GM12878 (cell line): ENCODE data around the gene BCAT1. TPM values are rescaled to one million over a fixed set of nuclear protein-coding genes. Genes with fewer than 3 reads are reported as not detected.

ENCODE experiments used
- ATAC-seq: fragments of 200-7000 bp; cut with Tn5 transposase; 3 replicates; pipeline ENCODE4 v1.9.1; 2020; ENCODE audit warnings: mild to moderate bottlenecking, moderate library complexity
- BruUV-seq: library from RNA; stranded (reverse); fragments of 400-500 nt; replicated peaks from 2 replicates; lab custom pipeline; 2021; lab: Mats Ljungman, UMichigan
- CTCF ChIA-PET: fragments of 300-600 bp; sonication (Branson Sonifier 250); formaldehyde crosslinking; extraction: SDS; loops from one replicate; lab custom pipeline; 2021; ENCODE audit warnings: inconsistent platforms; lab: Yijun Ruan, JAX
- POLR2A ChIA-PET: fragments of 350-600 bp; formaldehyde crosslinking; extraction: SDS; loops from one replicate; lab custom pipeline; 2021; ENCODE audit warnings: inconsistent platforms; lab: Charles Lee
- RAD21 ChIA-PET: fragments of 300-600 bp; sonication (Branson Sonifier 250); formaldehyde crosslinking; loops from one replicate; lab custom pipeline; 2023; ENCODE audit warnings: antibody characterized with exemption; ENCODE audit not compliant: unreplicated experiment; lab: Charles Lee
- SMC1A ChIA-PET: fragments of 300-600 bp; sonication (Branson Sonifier 250); formaldehyde crosslinking; loops from one replicate; lab custom pipeline; 2023; ENCODE audit not compliant: unreplicated experiment, uncharacterized antibody; lab: Charles Lee
- DNase-seq: peaks from one replicate; pipeline ENCODE4 v3.0.0-alpha.2; 2011; ENCODE audit warnings: low read depth, low spot score
- FAIRE-seq: peaks from 3 replicates; lab custom pipeline; 2011; peaks lifted over from hg19 to GRCh38; lab: Jason Lieb, UNC
- H2AFZ ChIP-seq: 2 replicates; pipeline ENCODE4 v1.6.0; 2011; ENCODE audit warnings: low read depth, low read length, control low read depth; ENCODE audit not compliant: control insufficient read depth
- H3K27ac ChIP-seq: 2 replicates; pipeline ENCODE4 v1.5.1; 2011; ENCODE audit warnings: control low read depth; ENCODE audit not compliant: control insufficient read depth, insufficient read depth
- H3K27me3 ChIP-seq, 2 experiments: replicated peaks in 1 of 2; 2 replicates each; pipeline versions ENCODE4 v1.6.0 to v1.6.1; 2011; ENCODE audit warnings: low read length in 1 of 2; ENCODE audit not compliant: control insufficient read depth in 2 of 2, insufficient read depth in 2 of 2
- H3K36me3 ChIP-seq, 2 experiments: 2 replicates each; pipeline ENCODE4 v1.5.1; 2011; ENCODE audit warnings: low read length in 1 of 2; ENCODE audit not compliant: control insufficient read depth in 2 of 2, insufficient read depth in 2 of 2
- H3K4me1 ChIP-seq: 2 replicates; pipeline ENCODE4 v1.6.1; 2011; ENCODE audit warnings: mild to moderate bottlenecking, low read length, moderate library complexity, mixed read lengths; ENCODE audit not compliant: control insufficient read depth, insufficient read depth
- H3K4me2 ChIP-seq: 2 replicates; pipeline ENCODE4 v1.6.0; 2011; ENCODE audit warnings: control low read depth; ENCODE audit not compliant: control insufficient read depth, insufficient read depth
- H3K4me3 ChIP-seq: fragments of 200-600 bp; sonication (generic); 2 replicates; pipeline ENCODE4 v1.5.1; 2016
- H3K79me2 ChIP-seq: 2 replicates; pipeline ENCODE4 v1.6.0; 2011; ENCODE audit warnings: low read length; ENCODE audit not compliant: control insufficient read depth, insufficient read depth
- H3K9ac ChIP-seq: 2 replicates; pipeline ENCODE4 v1.8.0; 2011; ENCODE audit warnings: low read length, control low read depth, mixed read lengths; ENCODE audit not compliant: control insufficient read depth, insufficient read depth
- H3K9me3 ChIP-seq: replicated peaks from 3 replicates; pipeline ENCODE4 v1.5.1; 2011; ENCODE audit warnings: mild to moderate bottlenecking, low read length; ENCODE audit not compliant: control insufficient read depth, insufficient read depth
- H4K20me1 ChIP-seq: 2 replicates; pipeline ENCODE4 v1.6.0; 2011; ENCODE audit not compliant: control insufficient read depth, insufficient read depth
- CHD2 ChIP-seq: IDR thresholded peaks from 2 replicates; pipeline ENCODE4 v1.6.1; 2011; ENCODE audit warnings: low read depth, low read length, improper control_type of control experiment, borderline replicate concordance
- IKZF2 ChIP-seq, 2 experiments: fragments of 450-650 bp; IDR thresholded peaks; 2 replicates each; pipeline ENCODE4 v1.6.1; 2017; ENCODE audit warnings: mild to moderate bottlenecking in 2 of 2, moderate library complexity in 2 of 2
- KLF5 ChIP-seq: fragments of 450-650 bp; IDR thresholded peaks from 2 replicates; pipeline ENCODE4 v1.6.1; 2014; ENCODE audit warnings: mild to moderate bottlenecking; ENCODE audit not compliant: partially characterized antibody
- LARP7 ChIP-seq: fragments of 450-650 bp; IDR thresholded peaks from 2 replicates; pipeline ENCODE4 v1.6.1; 2017; ENCODE audit warnings: mild to moderate bottlenecking
- MEF2A ChIP-seq: IDR thresholded peaks from 2 replicates; pipeline ENCODE4 v1.6.1; 2011; ENCODE audit warnings: low read depth, mild to moderate bottlenecking, low read length, moderate library complexity; ENCODE audit not compliant: insufficient read depth
- MYC ChIP-seq: IDR thresholded peaks from 2 replicates; pipeline ENCODE4 v1.6.1; 2011; ENCODE audit warnings: mild to moderate bottlenecking, low read length, moderate library complexity, inconsistent platforms; ENCODE audit not compliant: insufficient read depth, insufficient replicate concordance, insufficient read length, severe bottlenecking
- NRF1 ChIP-seq: conservative IDR thresholded peaks from 2 replicates; pipeline ENCODE4 v1.6.1; 2011; ENCODE audit warnings: mild to moderate bottlenecking, low read depth, low read length, improper control_type of control experiment
- PAX8 ChIP-seq: fragments of 450-650 bp; IDR thresholded peaks from 2 replicates; pipeline ENCODE4 v1.6.1; 2017; ENCODE audit warnings: mild to moderate bottlenecking, moderate library complexity
- PML ChIP-seq: IDR thresholded peaks from 2 replicates; pipeline ENCODE4 v1.6.1; 2012; ENCODE audit warnings: low read length, inconsistent platforms
- RAD21 ChIP-seq: IDR thresholded peaks from 2 replicates; pipeline ENCODE4 v1.6.1; 2011; ENCODE audit warnings: mild to moderate bottlenecking, low read depth, low read length, moderate library complexity; ENCODE audit not compliant: insufficient read depth
- TBL1XR1 ChIP-seq: IDR thresholded peaks from 2 replicates; pipeline ENCODE4 v1.6.1; 2012; ENCODE audit warnings: low read depth, low read length, improper control_type of control experiment
- ZNF217 ChIP-seq: fragments of 450-650 bp; IDR thresholded peaks from 2 replicates; pipeline ENCODE4 v1.6.1; 2017; ENCODE audit warnings: antibody characterized with exemption, mild to moderate bottlenecking
- ZZZ3 ChIP-seq: IDR thresholded peaks from 2 replicates; pipeline ENCODE4 v1.6.1; 2011; ENCODE audit warnings: low read depth; ENCODE audit not compliant: control insufficient read depth, insufficient read length
- WGBS: methylation state at CpG from one replicate; pipeline ENCODE4 v1.1.6; 2016; ENCODE audit warnings: low lambda C conversion rate; ENCODE audit not compliant: insufficient replicate concordance, insufficient coverage; ENCODE audit errors: missing lambda C conversion rate; 5-methylcytosine and 5-hydroxymethylcytosine counted together
- in situ Hi-C: fragments of 300-500 bp; cut with MboI; formaldehyde crosslinking; loops from 9 replicates; pipeline ENCODE4 v1.14.3; 2018; ENCODE audit warnings: mixed read lengths
- intact Hi-C: fragments of 100-400 bp; cut with micrococcal nuclease; formaldehyde crosslinking; loops from one replicate; pipeline ENCODE4 v1.14.2; 2022; ENCODE audit not compliant: unreplicated experiment
- polyA plus RNA-seq, 11 experiments: library from polyadenylated mRNA; depleted of rRNA in 4 of 11; unstranded in 6 of 11; stranded (reverse) in 5 of 11; fragments of >200 nt; fragmentation: Nextera tagmentation in 4 of 11; fragmentation: Illumina TruSeq in 1 of 11; extraction: Ambion mirVana in 4 of 11; extraction: Trizol in 1 of 11; gene quantifications; 1 replicate in 1 of 11; 2 replicates in 10 of 11; pipeline versions ENCODE4 v1.2.1 to v1.2.3, GENCODE V29; 2011 to 2016; ENCODE audit warnings: inconsistent platforms in 2 of 11, missing spikeins in 2 of 11, low read depth in 1 of 11
- total RNA-seq, 4 experiments: library from RNA; depleted of rRNA in 3 of 4; stranded (reverse); fragments of >200 nt in 3 of 4; fragmentation: Illumina TruSeq in 1 of 4; extraction: Trizol in 1 of 4; gene quantifications; 2 replicates each; pipeline versions ENCODE4 v1.2.1 to v1.2.3, GENCODE V29; 2013 to 2021
- TF ChIP-seq, protein P1 (sequence below): IDR thresholded peaks from 2 replicates; pipeline ENCODE4 v1.6.1; 2012; ENCODE audit warnings: low read depth, low read length, improper control_type of control experiment
- TF ChIP-seq, protein P2 (sequence below): IDR thresholded peaks from 2 replicates; pipeline ENCODE4 v1.6.1; 2012; ENCODE audit warnings: low read depth, low read length, improper control_type of control experiment
- TF ChIP-seq, protein P3 (sequence below): fragments of 450-650 bp; IDR thresholded peaks from 2 replicates; pipeline ENCODE4 v1.6.1; 2017; ENCODE audit warnings: antibody characterized with exemption, mild to moderate bottlenecking, moderate library complexity
- TF ChIP-seq, protein P4 (sequence below): IDR thresholded peaks from 2 replicates; pipeline ENCODE4 v1.6.1; 2011; ENCODE audit warnings: mild to moderate bottlenecking, low read depth, low read length, moderate library complexity; ENCODE audit not compliant: insufficient replicate concordance

Gene BCAT1
- total and polyA plus RNA-seq, 10 of the 15 experiments (the other 5 are each of a cell fraction or from before 2014, with no cell fraction given), result 26.2 to 187 (median 81.9) TPM

DNA sequence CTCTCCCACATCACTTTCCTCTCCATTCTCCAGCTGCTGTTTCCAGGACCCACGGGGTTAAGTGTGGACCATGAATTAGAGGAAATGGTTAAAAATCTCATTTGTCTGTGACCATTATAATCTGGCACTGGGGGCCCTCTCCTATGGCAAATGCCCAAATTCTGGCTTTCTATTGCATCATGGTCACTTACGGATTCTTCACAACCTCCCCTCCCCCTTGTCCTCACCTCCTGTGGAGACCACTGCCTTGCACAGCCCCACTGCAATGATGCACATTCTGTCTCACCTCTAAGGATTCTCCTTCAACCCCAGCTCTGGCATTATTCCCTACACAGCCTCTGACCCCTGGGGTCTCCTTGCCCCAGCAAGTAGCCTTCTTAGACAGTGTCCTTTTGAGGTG, 18.9 kb downstream of the BCAT1 start:
- Histone ChIP-seq H3K4me3 (no peak overlapping the region), H2AFZ (no peak overlapping the region), H3K4me2 (no peak overlapping the region), H3K9ac (no peak overlapping the region), H3K4me1 (peaks cover 24% of the 10 kb centered on the region), H3K27ac (no peak overlapping the region), H3K79me2 (peaks cover 19% of the 10 kb centered on the region), H3K27me3 (no peaks in the 10 kb centered on the region), H3K36me3 (no peaks in the 10 kb centered on the region), H4K20me1 (no peaks in the 10 kb centered on the region), H3K9me3 (peaks cover 4% of the 10 kb centered on the region; the same call in 2 of the 3 replicates)
- POLR2A ChIA-PET, result interaction anchor here (1.0 to 1.5 kb wide), 2 partner anchors 11 to 89 kb away, joined by 4 to 10 read pairs; no protein-coding TSS in a partner anchor
- CTCF ChIA-PET, result interaction anchor here (0.7 to 1.9 kb wide), 3 partner anchors 10 to 15 kb away, joined by 3 to 6 read pairs (median 3); no protein-coding TSS in a partner anchor
- 47% methylated on average over 2 of the region's 2 CpGs for WGBS
- BruUV-seq, result no TSS peak
- TF ChIP-seq MEF2A (no peak), LARP7 (no peak), TBL1XR1 (no peak), CHD2 (no peak), IKZF2 (IDR thresholded peaks at IDR 0.05) (no peak), ZNF217 (no peak), MYC (no peak), KLF5 (no peak), ZZZ3 (no peak), NRF1 (no peak), PML (no peak), RAD21 (no peak), PAX8 (no peak)
- TF ChIP-seq, protein P1, sequence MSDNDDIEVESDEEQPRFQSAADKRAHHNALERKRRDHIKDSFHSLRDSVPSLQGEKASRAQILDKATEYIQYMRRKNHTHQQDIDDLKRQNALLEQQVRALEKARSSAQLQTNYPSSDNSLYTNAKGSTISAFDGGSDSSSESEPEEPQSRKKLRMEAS, result no peak
- TF ChIP-seq, protein P2, sequence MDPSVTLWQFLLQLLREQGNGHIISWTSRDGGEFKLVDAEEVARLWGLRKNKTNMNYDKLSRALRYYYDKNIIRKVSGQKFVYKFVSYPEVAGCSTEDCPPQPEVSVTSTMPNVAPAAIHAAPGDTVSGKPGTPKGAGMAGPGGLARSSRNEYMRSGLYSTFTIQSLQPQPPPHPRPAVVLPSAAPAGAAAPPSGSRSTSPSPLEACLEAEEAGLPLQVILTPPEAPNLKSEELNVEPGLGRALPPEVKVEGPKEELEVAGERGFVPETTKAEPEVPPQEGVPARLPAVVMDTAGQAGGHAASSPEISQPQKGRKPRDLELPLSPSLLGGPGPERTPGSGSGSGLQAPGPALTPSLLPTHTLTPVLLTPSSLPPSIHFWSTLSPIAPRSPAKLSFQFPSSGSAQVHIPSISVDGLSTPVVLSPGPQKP, result no peak
- TF ChIP-seq, protein P3, sequence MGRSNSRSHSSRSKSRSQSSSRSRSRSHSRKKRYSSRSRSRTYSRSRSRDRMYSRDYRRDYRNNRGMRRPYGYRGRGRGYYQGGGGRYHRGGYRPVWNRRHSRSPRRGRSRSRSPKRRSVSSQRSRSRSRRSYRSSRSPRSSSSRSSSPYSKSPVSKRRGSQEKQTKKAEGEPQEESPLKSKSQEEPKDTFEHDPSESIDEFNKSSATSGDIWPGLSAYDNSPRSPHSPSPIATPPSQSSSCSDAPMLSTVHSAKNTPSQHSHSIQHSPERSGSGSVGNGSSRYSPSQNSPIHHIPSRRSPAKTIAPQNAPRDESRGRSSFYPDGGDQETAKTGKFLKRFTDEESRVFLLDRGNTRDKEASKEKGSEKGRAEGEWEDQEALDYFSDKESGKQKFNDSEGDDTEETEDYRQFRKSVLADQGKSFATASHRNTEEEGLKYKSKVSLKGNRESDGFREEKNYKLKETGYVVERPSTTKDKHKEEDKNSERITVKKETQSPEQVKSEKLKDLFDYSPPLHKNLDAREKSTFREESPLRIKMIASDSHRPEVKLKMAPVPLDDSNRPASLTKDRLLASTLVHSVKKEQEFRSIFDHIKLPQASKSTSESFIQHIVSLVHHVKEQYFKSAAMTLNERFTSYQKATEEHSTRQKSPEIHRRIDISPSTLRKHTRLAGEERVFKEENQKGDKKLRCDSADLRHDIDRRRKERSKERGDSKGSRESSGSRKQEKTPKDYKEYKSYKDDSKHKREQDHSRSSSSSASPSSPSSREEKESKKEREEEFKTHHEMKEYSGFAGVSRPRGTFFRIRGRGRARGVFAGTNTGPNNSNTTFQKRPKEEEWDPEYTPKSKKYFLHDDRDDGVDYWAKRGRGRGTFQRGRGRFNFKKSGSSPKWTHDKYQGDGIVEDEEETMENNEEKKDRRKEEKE, result no peak
- TF ChIP-seq, protein P4, sequence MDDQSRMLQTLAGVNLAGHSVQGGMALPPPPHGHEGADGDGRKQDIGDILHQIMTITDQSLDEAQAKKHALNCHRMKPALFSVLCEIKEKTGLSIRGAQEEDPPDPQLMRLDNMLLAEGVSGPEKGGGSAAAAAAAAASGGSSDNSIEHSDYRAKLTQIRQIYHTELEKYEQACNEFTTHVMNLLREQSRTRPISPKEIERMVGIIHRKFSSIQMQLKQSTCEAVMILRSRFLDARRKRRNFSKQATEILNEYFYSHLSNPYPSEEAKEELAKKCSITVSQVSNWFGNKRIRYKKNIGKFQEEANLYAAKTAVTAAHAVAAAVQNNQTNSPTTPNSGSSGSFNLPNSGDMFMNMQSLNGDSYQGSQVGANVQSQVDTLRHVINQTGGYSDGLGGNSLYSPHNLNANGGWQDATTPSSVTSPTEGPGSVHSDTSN, result no peak
- RAD21 ChIA-PET, result interaction anchor here (1.0 to 2.7 kb wide), 3 partner anchors 17 to 22 kb away, joined by 5 to 7 read pairs (median 5); no protein-coding TSS in a partner anchor
- in situ Hi-C loops, result no loop called here
- SMC1A ChIA-PET, result interaction anchor here (1.0 to 3.0 kb wide), 7 partner anchors 10 to 54 kb away, joined by 3 to 12 read pairs (median 5); no protein-coding TSS in a partner anchor
- intact Hi-C loops, result no loop called here
- no peak for ATAC-seq
- DNase-seq, result no peak
- no peak for FAIRE-seq
